C4-2B (cell line): Measurements from ENCODE around the gene CHRM1.

Source experiments
- ZFX ChIP-seq: fragments of 450-650 bp; IDR thresholded peaks from 2 replicates; pipeline ENCODE4 v1.6.1; 2017
- TF ChIP-seq, protein P1 (sequence below): fragments of 450-650 bp; conservative IDR thresholded peaks from 2 replicates; pipeline ENCODE4 v1.5.1; 2017; ENCODE audit warnings: mild to moderate bottlenecking

DNA sequence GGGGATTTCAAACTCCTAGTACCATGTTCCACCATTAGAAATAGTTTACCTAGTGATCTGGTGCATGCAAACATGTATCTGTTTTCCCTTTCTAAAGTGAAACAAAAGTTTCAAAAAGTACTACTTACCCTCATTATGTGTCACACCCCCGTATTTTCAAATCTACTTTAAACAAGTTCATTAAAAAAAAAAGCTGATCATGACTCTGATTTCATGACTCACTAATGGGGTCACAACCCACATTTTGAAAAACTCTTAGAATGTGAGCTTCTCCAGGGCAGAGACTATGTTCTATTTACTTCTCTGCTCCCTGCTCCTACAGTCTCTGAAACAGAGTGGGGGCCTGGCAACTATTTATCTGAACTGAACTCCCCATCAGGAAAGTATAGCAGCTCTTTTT is 18.2 kb downstream of the CHRM1 start:
- TF ChIP-seq, protein P1, sequence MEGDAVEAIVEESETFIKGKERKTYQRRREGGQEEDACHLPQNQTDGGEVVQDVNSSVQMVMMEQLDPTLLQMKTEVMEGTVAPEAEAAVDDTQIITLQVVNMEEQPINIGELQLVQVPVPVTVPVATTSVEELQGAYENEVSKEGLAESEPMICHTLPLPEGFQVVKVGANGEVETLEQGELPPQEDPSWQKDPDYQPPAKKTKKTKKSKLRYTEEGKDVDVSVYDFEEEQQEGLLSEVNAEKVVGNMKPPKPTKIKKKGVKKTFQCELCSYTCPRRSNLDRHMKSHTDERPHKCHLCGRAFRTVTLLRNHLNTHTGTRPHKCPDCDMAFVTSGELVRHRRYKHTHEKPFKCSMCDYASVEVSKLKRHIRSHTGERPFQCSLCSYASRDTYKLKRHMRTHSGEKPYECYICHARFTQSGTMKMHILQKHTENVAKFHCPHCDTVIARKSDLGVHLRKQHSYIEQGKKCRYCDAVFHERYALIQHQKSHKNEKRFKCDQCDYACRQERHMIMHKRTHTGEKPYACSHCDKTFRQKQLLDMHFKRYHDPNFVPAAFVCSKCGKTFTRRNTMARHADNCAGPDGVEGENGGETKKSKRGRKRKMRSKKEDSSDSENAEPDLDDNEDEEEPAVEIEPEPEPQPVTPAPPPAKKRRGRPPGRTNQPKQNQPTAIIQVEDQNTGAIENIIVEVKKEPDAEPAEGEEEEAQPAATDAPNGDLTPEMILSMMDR = no peak
- no peak for TF ChIP-seq ZFX
